Stimulated activated CD4-positive, alpha-beta T cell treated with anti-CD3 and anti-CD28 coated beads, Interleukin-12 subunit alpha, Interleukin-12 subunit beta, amount 100 ng/mL, for 24 hours (primary cell): ENCODE results near the gene UBE2J2.

Source experiments
- DNase-seq, 2 experiments: peaks; one replicate each; pipeline ENCODE4 v3.0.0-alpha.2; 2020; ENCODE audit warnings: low read depth in 2 of 2

Gene UBE2J2

DNA sequence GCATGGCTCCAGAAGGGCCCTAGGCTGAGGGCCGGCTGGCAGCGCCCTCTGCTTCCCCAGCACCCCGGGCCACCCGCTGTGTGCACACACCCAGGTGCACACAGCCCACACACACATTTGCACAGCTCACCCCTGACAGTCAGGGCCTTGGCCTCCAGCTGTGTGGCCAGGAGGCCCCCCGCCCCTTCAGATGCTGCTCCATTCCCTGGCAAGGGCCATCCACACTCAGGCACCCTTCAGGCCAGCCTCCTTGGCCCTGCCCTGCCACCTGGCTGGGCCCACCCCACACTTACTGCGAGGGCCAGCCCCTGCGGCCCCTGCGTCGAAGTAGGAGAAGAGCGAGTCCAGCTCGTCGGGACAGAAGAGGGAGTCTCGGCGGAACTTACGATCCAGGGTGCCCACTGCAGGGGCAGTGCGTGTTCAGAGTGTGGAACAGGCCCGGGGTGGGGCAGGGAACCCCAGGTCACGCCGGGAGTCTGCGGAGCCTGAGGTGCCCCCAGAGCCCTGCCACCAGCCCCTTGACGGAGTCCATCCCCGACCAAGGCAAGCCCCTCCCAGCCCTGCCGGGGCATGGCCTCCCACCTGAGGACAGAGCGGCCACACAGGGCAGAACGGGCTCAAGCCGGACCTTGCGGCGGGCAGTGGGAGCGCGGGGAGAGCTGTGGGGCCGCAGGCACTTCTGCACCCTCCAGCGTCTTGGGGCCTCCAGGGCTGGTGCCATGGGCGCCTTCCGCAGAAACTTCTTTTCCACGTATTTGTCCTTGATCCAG is 21.7 kb upstream of the UBE2J2 start:
- no peak for DNase-seq

- no peak for DNase-seq
Observed at GRCh38 chr1:1294250-1294890, 20.7 kb upstream of the UBE2J2 start.

GRCh38 chr1:1293263-1294249 is 19.9 kb upstream of the UBE2J2 start:
- DNase-seq, result no peak

- no peak for DNase-seq
Observed at GRCh38 chr1:1292851-1293250, 19.2 kb upstream of the UBE2J2 start.

DNA sequence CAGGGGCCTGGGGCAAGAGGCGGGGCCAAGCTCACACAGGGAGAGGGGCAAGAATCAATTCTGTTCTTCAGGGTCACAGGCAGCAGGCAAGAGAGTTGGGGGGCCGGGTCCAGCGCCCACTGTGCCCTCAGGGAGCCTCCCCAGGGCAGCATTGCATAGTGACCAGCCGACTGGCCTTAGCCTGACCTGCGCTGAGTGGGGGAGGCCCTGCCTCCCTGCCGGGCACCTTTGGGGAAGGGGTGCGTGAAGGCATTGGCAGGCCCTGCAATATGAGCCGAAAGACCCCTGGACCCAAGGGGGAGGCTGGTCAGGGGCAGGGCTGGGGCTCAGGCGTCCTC is 18.8 kb upstream of the UBE2J2 start:
- DNase-seq, result no peak

DNA sequence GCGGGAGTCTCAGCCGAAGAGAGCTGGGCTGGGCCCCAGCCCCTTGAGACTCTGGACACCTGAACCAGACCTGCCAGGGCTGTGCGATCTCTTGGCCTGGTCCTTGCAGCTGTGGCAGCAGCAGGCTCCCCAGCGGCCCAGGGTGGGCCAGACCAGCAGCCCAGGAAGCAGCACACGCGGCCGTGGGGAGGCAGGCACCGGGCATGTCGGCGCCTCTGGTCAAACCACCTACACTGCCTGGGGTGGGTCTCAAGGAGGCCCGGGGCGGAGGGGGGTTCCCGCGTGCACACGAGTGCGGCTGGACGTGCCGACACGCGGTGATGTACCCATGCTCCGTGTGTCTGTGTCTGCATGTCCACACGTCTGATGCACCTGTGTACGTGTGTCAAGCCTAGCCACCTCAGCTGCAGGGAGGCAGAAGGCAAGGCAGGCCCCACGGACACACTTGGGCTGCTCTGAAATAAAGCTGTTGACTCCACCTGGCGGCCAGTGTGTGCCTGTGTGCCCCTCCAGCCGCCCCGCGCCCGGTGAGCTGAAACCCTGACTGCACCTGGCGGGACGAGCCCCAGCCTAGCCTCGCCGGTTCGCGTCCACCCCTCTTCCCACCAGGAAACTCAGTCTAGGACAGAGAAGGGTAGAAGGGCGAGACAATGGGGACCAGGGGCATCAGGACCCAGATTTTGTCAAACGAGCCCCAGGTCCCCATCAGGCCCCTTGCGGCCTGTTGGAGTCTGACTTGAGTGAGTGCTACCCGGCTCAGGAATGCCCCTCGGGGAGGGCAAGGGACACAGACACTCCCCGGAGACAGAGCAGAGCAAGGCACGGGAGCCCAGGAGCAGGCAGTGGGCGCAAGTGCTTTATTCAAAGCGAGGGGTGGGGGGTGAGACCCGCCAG is 18.1 kb upstream of the UBE2J2 start:
- peak in 1 of 2 experiments; percentile 48 for DNase-seq

DNA sequence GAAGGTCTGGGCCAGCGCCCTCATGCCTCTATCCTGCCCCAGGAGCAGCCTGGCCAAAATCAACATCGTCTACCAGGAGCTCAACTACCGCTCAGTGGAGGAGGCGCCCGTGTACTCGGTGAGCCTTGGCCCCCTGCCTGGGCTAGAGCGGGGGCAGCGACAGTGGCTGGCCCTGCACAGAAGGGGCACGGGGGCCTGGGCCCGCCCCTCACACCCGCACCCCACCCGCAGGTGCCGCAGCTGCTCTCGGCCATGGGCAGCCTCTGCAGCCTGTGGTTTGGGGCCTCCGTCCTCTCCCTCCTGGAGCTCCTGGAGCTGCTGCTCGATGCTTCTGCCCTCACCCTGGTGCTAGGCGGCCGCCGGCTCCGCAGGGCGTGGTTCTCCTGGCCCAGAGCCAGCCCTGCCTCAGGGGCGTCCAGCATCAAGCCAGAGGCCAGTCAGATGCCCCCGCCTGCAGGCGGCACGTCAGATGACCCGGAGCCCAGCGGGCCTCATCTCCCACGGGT is 17.4 kb upstream of the UBE2J2 start:
- no peak for DNase-seq

DNA sequence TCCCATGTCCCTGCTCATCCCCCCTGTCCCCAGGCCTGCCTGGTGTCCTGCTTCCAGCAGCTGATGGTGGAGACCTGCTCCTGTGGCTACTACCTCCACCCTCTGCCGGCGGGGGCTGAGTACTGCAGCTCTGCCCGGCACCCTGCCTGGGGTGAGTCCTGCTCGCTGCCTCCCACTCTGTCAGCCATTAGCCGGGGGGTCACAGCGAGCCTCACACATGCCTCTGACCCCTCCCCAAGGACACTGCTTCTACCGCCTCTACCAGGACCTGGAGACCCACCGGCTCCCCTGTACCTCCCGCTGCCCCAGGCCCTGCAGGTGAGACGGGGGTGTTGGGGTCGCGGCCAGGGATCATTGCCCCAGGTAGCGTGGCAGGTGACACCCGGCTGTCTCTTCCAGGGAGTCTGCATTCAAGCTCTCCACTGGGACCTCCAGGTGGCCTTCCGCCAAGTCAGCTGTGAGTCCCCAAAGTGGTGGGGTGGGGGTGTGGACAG is 16.6 kb upstream of the UBE2J2 start:
- peak in 1 of 2 experiments; percentile 58 for DNase-seq

- DNase-seq, result no peak
Observed at GRCh38 chr1:1287288-1288110, 13.8 kb upstream of the UBE2J2 start.

DNA sequence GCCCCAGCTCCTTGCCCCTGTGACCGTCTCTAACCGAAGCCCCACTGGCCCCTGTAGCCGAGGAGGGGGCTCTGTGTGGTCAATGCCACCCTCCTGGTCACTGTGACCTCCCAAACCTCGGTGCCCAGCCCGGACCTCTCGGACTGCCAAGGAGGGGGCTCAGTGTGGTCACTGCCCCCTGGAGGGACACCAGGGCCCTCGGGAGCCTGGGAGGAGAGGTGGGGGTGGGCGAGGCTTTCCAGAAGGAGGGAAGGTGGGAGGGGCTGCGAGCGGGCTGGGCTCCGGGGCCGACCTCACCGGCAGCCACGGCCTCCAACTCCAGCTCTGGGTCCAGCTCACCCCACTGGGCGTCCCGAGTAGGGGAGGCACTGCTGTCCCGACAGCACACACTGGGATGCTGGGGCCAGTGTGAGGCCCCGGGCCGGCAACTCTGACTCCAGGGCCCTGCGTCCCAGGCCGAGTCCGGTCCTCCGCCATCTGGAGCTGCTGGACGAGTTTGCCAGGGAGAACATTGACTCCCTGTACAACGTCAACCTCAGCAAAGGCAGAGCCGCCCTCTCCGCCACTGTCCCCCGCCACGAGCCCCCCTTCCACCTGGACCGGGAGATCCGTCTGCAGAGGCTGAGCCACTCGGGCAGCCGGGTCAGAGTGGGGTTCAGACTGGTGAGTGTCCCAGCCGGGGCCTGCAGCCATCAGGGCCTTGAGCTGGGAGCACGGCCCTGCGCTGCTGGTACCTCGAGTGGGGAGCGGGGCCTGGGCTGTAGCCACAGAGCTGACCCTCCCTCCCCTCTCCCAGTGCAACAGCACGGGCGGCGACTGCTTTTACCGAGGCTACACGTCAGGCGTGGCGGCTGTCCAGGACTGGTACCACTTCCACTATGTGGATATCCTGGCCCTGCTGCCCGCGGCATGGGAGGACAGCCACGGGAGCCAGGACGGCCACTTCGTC is 12.9 kb upstream of the UBE2J2 start:
- DNase-seq, result no peak

GRCh38 chr1:1285611-1286311 is 12.1 kb upstream of the UBE2J2 start:
- no peak for DNase-seq

GRCh38 chr1:1285102-1285571 is 11.5 kb upstream of the UBE2J2 start:
- DNase-seq, result no peak

GRCh38 chr1:1284221-1285101 is 10.8 kb upstream of the UBE2J2 start:
- no peak for DNase-seq

DNA sequence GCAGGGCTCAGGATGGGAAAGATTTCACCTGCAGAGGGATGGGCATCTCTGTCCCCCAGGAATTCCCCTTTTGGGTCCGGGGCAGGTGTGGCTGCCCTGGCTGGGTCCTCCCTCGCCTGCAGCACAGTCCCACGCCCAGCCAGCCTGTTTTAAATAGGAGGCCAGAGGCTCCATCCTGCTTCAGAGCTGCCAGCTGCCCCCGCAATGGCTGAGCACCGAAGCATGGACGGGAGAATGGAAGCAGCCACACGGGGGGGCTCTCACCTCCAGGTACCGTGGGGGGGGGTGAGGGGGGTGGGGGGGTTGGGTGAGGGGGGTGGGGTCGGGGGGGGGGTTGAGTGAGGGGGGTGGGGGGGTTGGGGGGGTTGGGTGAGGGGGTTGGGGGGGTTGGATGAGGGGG is 10.2 kb upstream of the UBE2J2 start:
- DNase-seq, result no peak

DNA sequence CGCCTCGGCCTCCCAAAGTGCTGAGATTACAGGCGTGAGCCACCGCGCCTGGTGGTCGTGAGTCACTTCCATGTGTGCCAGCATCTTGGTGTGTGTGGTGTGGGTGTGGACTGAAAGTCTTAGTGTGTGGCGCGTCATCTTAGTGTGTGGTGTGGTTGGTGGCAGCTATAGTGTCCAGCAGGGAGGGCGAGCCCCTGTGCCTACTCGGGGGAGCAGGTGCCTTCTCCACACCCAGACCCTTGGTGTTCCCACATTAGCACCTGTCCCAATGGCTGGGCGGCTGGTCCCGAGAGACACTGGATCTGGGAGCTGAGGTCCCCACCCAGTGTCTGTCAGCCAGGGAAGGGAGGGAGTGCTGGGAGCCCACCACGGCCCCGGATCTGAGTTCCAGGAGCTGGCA is 9.3 kb upstream of the UBE2J2 start:
- DNase-seq, result no peak

DNA sequence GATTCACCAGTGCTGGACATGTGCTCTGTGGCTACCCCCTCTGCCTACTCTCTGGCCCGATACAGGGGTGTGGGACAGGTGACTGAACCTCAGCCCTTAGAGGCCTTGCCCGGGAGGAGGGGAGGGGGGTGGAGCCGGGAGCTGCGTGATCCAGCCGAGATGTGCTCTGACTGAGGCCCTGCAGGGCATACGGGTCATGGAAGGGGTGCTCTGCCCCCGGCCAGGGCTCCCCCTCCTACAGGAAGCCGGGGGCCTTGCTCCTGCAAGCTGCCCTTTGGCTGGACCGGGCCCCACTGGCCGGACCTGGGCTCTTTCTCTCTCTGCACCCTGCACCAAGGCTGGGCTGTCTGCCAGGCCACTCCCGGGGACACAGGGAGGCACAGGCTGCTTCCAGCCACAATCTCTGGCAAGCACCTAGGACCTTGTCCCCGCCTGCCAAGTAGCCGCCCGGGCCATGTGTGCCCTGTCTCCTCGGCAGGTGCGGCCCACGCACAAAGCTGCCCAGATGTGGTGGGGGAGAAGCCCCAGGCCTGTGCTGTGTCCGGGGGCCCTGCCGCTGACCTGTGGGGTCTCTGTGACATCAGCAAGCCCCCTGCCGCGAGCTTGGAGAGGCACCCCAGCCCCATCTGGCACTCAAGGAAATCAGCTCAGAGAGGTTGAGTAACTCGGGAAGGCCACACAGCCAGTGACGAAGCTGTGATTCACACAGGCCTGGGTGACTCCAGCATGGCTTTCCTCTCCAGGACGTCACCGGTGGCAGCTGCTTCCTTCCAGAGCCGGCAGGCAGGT is 8.1 kb upstream of the UBE2J2 start:
- no peak for DNase-seq
